ENCODE data around the gene OLFML2A. TPM values are rescaled to one million over a fixed set of nuclear protein-coding genes. Genes with fewer than 3 reads are reported as not detected.
A peak's percentile ranks its signal among the peaks of the same experiment; 100 is the strongest.

Gene OLFML2A
- total and polyA plus RNA-seq, 3 experiments from 2014 or later: not detected

GRCh38 chr9:124762633-124763032 lies 14.3 kb upstream of the OLFML2A start:
- peaks cover 30% of the 10 kb centered on the region for H3K27me3 ChIP-seq (ENCODE audit: insufficient read depth, low read length, poor library complexity, severe bottlenecking)
- H3K27me3 Mint-ChIP-seq: peaks cover 49 to 84% of the 10 kb centered on the region in 2 donors
- no peak overlapping the region for H3K27ac Mint-ChIP-seq
- no peak overlapping the region for H3K4me3 ChIP-seq (ENCODE audit: low read length)
- H3K27ac ChIP-seq (ENCODE audit: low read depth, low read length): no peak overlapping the region
- no peak overlapping the region for H3K4me3 Mint-ChIP-seq
- no peaks in the 10 kb centered on the region for H3K9me3 ChIP-seq (ENCODE audit: low read length)
- no peaks in the 10 kb centered on the region for H3K36me3 Mint-ChIP-seq
- no peaks in the 10 kb centered on the region for H3K9me3 Mint-ChIP-seq
- no peaks in the 10 kb centered on the region for H3K4me1 ChIP-seq (ENCODE audit: insufficient read depth, low read length)
- no peaks in the 10 kb centered on the region for H3K36me3 ChIP-seq (ENCODE audit: insufficient read depth, low read length)
- CTCF ChIA-PET: interaction anchor here (4.1 kb wide), 1 partner anchor 10 kb away, joined by 21 read pairs; the partner anchor contains the start of gene NR6A1
- POLR2A ChIA-PET: no interaction called here
- no peaks in the 10 kb centered on the region for H3K4me1 Mint-ChIP-seq
- no peak for DNase-seq

GRCh38 chr9:124764774-124765438 lies 12.0 kb upstream of the OLFML2A start:
- POLR2A ChIA-PET: no interaction called here
- no peak overlapping the region for H3K27ac ChIP-seq (ENCODE audit: low read depth, low read length)
- peaks cover 49% of the 10 kb centered on the region for H3K27me3 ChIP-seq (ENCODE audit: insufficient read depth, low read length, poor library complexity, severe bottlenecking)

GRCh38 chr9:124765439-124765835 lies 11.5 kb upstream of the OLFML2A start:
- peaks cover 11% of the 10 kb centered on the region for H3K4me1 ChIP-seq (ENCODE audit: insufficient read depth, low read length)
- Mint-ChIP-seq H3K27me3 (peaks cover 60 to 91% of the 10 kb centered on the region in 2 donors), H3K4me1 (peaks cover 13 to 15% (median 14%) of the 10 kb centered on the region in 3 donors), H3K4me3 (no peak overlapping the region), H3K9me3 (peaks cover 0 to 4% (median 0%) of the 10 kb centered on the region in 5 donors), H3K27ac (no peak overlapping the region), H3K36me3 (peaks cover 0 to 2% (median 0%) of the 10 kb centered on the region in 3 donors)
- DNase-seq: no peak
- H3K27ac ChIP-seq (ENCODE audit: low read depth, low read length): no peak overlapping the region
- ChIA-PET POLR2A (no interaction called here), CTCF (interaction anchor here (1.5 kb wide), 1 partner anchor 87 kb away, joined by 5 read pairs; the partner anchor contains the start of gene WDR38)
- no peaks in the 10 kb centered on the region for H3K36me3 ChIP-seq (ENCODE audit: insufficient read depth, low read length)
- H3K4me3 ChIP-seq (ENCODE audit: low read length): no peak overlapping the region
- no peaks in the 10 kb centered on the region for H3K9me3 ChIP-seq (ENCODE audit: low read length)
- peaks cover 53% of the 10 kb centered on the region for H3K27me3 ChIP-seq (ENCODE audit: insufficient read depth, low read length, poor library complexity, severe bottlenecking)

More at GRCh38 chr9:124764774-124765438, 12.0 kb upstream of the OLFML2A start:
- Mint-ChIP-seq H3K4me3 (no peak overlapping the region), H3K27ac (no peak overlapping the region), H3K4me1 (peaks cover 9 to 10% (median 10%) of the 10 kb centered on the region in 3 donors), H3K27me3 (peaks cover 57 to 89% of the 10 kb centered on the region in 2 donors), H3K36me3 (no peaks in the 10 kb centered on the region), H3K9me3 (peaks cover 0 to 4% (median 0%) of the 10 kb centered on the region in 5 donors)
- no peak for DNase-seq
- CTCF ChIA-PET: interaction anchor here (1.5 to 4.1 kb wide), 2 partner anchors 7 to 88 kb away, joined by 5 to 21 read pairs; partner anchors contain the start of genes NR6A1 and WDR38
- Histone ChIP-seq H3K36me3 (ENCODE audit: insufficient read depth, low read length) (no peaks in the 10 kb centered on the region), H3K4me3 (ENCODE audit: low read length) (no peak overlapping the region), H3K9me3 (ENCODE audit: low read length) (no peaks in the 10 kb centered on the region), H3K4me1 (ENCODE audit: insufficient read depth, low read length) (peaks cover 6% of the 10 kb centered on the region)

DNA sequence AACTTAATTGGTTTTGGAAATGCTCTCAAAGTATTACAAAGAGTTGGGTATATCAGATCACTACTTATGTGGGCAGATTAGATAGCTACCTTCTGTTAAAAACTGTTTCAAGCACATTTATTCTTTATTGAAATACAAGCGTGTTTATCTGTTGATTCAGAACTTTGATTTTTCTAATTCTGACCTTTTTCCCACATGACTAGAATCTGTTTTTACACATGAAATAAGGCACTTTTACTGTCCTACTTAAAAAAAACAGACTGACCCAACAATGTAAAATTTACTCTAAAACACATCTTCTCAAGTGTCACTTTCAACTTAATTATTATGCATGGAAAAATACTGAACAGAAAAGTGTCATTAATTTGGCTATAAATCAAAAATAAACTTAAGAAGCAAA lies 10.6 kb upstream of the OLFML2A start:
- POLR2A ChIA-PET: no interaction called here
- H3K27me3 ChIP-seq (ENCODE audit: insufficient read depth, low read length, poor library complexity, severe bottlenecking): peaks cover 53% of the 10 kb centered on the region

DNA sequence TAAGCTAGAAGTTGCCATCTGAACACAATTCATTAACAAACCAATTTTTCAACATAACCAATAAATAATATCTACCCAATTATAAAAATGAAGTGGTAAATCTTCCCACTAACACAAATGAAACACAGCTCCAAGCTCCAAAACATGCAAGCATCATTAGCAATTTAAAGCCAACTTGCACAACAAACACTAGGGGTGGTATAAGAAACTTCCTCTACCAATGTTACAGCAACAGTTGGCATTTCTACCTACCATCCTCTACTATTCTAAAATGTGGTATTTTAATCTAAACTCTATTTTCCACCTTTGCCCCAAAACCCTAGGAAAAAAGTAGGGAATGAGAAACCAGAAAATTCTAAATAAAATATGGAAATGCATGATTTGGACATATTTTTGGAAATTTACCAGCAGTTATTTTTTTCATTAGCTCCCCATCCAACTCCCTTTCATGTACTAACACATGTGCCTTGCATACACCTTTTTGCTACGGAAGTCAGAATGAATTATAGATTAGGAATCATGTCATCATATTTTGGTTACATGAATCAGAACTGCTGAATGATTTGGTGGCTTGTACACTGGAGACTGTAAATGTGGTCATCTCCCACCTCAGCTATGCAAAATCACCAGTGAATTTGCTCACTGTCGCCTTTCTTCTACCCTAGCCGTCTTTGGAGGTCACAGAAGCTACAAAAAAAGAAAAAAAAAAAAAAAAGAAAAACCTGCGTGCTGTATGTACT lies 9.9 kb upstream of the OLFML2A start:
- Mint-ChIP-seq H3K4me3 (no peak overlapping the region), H3K9me3 (peaks cover 0 to 4% (median 0%) of the 10 kb centered on the region in 5 donors), H3K4me1 (peaks cover 18 to 24% (median 24%) of the 10 kb centered on the region in 3 donors), H3K27ac (peak overlapping the region in 1 of 8 donors; percentile 1), H3K27me3 (peaks cover 50 to 82% of the 10 kb centered on the region in 2 donors), H3K36me3 (peaks cover 0 to 2% (median 0%) of the 10 kb centered on the region in 3 donors)
- Histone ChIP-seq H3K27ac (ENCODE audit: low read depth, low read length) (no peak overlapping the region), H3K36me3 (ENCODE audit: insufficient read depth, low read length) (no peaks in the 10 kb centered on the region), H3K9me3 (ENCODE audit: low read length) (no peaks in the 10 kb centered on the region), H3K4me1 (ENCODE audit: insufficient read depth, low read length) (peaks cover 18% of the 10 kb centered on the region), H3K4me3 (ENCODE audit: low read length) (no peak overlapping the region), H3K27me3 (ENCODE audit: insufficient read depth, low read length, poor library complexity, severe bottlenecking) (peaks cover 53% of the 10 kb centered on the region)
- no peak for DNase-seq
- POLR2A ChIA-PET: no interaction called here
- CTCF ChIA-PET: interaction anchor here (0.9 kb wide), 1 partner anchor 8 kb away, joined by 3 read pairs; no protein-coding TSS in a partner anchor

More for the DNA sequence above, 10.6 kb upstream of the OLFML2A start:
- Mint-ChIP-seq H3K27me3 (peaks cover 52 to 85% of the 10 kb centered on the region in 2 donors), H3K27ac (no peak overlapping the region), H3K4me3 (no peak overlapping the region), H3K4me1 (peaks cover 15 to 18% (median 17%) of the 10 kb centered on the region in 3 donors), H3K9me3 (peaks cover 0 to 4% (median 0%) of the 10 kb centered on the region in 5 donors), H3K36me3 (peaks cover 0 to 2% (median 0%) of the 10 kb centered on the region in 3 donors)
- no peak for DNase-seq
- H3K27ac ChIP-seq (ENCODE audit: low read depth, low read length): no peak overlapping the region
- no peak overlapping the region for H3K4me3 ChIP-seq (ENCODE audit: low read length)
- no peaks in the 10 kb centered on the region for H3K36me3 ChIP-seq (ENCODE audit: insufficient read depth, low read length)
- H3K9me3 ChIP-seq (ENCODE audit: low read length): no peaks in the 10 kb centered on the region
- H3K4me1 ChIP-seq (ENCODE audit: insufficient read depth, low read length): peaks cover 12% of the 10 kb centered on the region
- CTCF ChIA-PET: interaction anchor here (0.9 kb wide), 1 partner anchor 8 kb away, joined by 3 read pairs; no protein-coding TSS in a partner anchor

GRCh38 chr9:124767821-124768220 lies 9.1 kb upstream of the OLFML2A start:
- H3K27ac ChIP-seq (ENCODE audit: low read depth, low read length): no peak overlapping the region
- Mint-ChIP-seq H3K36me3 (peaks cover 0 to 2% (median 0%) of the 10 kb centered on the region in 3 donors), H3K9me3 (peaks cover 0 to 4% (median 0%) of the 10 kb centered on the region in 5 donors), H3K27me3 (peaks cover 48 to 81% of the 10 kb centered on the region in 2 donors), H3K4me1 (peaks cover 24 to 32% (median 32%) of the 10 kb centered on the region in 3 donors), H3K4me3 (no peak overlapping the region), H3K27ac (no peak overlapping the region)
- no peaks in the 10 kb centered on the region for H3K36me3 ChIP-seq (ENCODE audit: insufficient read depth, low read length)
- H3K27me3 ChIP-seq (ENCODE audit: insufficient read depth, low read length, poor library complexity, severe bottlenecking): peaks cover 52% of the 10 kb centered on the region
- peaks cover 24% of the 10 kb centered on the region for H3K4me1 ChIP-seq (ENCODE audit: insufficient read depth, low read length)
- H3K4me3 ChIP-seq (ENCODE audit: low read length): no peak overlapping the region
- POLR2A ChIA-PET: no interaction called here
- no peak for DNase-seq
- CTCF ChIA-PET: interaction anchor here (1.9 kb wide), 1 partner anchor 86 kb away, joined by 8 read pairs; the partner anchor contains the start of gene WDR38
- no peaks in the 10 kb centered on the region for H3K9me3 ChIP-seq (ENCODE audit: low read length)

DNA sequence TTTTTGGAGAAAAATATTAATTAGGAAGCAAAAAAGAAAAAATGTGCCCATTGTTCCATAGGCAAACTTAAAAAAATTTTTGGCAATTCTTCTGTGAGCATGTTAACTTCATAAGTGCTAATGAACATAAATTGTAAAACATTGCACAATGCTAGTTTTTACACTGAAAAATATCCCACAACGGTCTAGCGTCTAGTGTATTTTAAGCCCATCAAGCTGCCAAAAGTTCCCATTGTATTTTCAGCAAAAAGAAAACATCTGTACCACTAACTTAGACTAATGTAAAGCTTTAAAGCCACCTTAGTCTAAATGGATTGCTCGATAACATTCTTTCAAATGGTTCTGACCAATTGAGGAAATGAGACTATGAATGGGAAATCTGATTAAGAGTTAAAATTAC lies 8.6 kb upstream of the OLFML2A start:
- Mint-ChIP-seq H3K27me3 (peaks cover 45 to 78% of the 10 kb centered on the region in 2 donors), H3K9me3 (peaks cover 0 to 4% (median 0%) of the 10 kb centered on the region in 5 donors)

More for the DNA sequence above, 8.6 kb upstream of the OLFML2A start:
- no peak for DNase-seq
- Histone ChIP-seq H3K4me3 (ENCODE audit: low read length) (no peak overlapping the region), H3K36me3 (ENCODE audit: insufficient read depth, low read length) (no peaks in the 10 kb centered on the region), H3K4me1 (ENCODE audit: insufficient read depth, low read length) (peaks cover 24% of the 10 kb centered on the region), H3K27ac (ENCODE audit: low read depth, low read length) (no peak overlapping the region), H3K9me3 (ENCODE audit: low read length) (no peaks in the 10 kb centered on the region), H3K27me3 (ENCODE audit: insufficient read depth, low read length, poor library complexity, severe bottlenecking) (peaks cover 50% of the 10 kb centered on the region)
- H3K4me1 Mint-ChIP-seq: peaks cover 24 to 33% (median 32%) of the 10 kb centered on the region in 3 donors
- CTCF ChIA-PET: interaction anchor here (1.1 to 1.9 kb wide), 5 partner anchors 9 to 1628 kb away, joined by 3 to 8 read pairs (median 3); partner anchors contain the start of genes OLFML2A and WDR38
- H3K4me3 Mint-ChIP-seq: peak overlapping the region in 1 of 7 donors; percentile 90
- POLR2A ChIA-PET: no interaction called here
- peak overlapping the region in 1 of 8 donors; percentile 63 for H3K27ac Mint-ChIP-seq
- peaks cover 0 to 2% (median 0%) of the 10 kb centered on the region in 3 donors for H3K36me3 Mint-ChIP-seq

All from CD8-positive, alpha-beta memory T cell (primary cell).